Hepatocyte (in vitro differentiated cells): Measurements from ENCODE around the gene TUT7.

Experiments used
- CTCF ChIP-seq: fragments of 200-600 bp; sonication (generic); IDR thresholded peaks from 2 replicates; pipeline ENCODE4 v1.5.1; 2016; ENCODE audit warnings: antibody characterized with exemption, mild to moderate bottlenecking; ENCODE audit not compliant: poor library complexity
- EZH2phosphoT487 ChIP-seq: fragments of 200-600 bp; sonication (generic); IDR thresholded peaks from one replicate; pipeline ENCODE4 v1.6.1; 2018; ENCODE audit warnings: antibody characterized with exemption, mild to moderate bottlenecking, low read depth, moderate library complexity; ENCODE audit not compliant: unreplicated experiment, severe bottlenecking

GRCh38 chr9:86333651-86334050 lies 20.6 kb downstream of the TUT7 start:
- TF ChIP-seq CTCF, result no peak
- no peak for TF ChIP-seq EZH2phosphoT487
